GM19395 (cell line): Measurements from ENCODE around the gene NPR3.

Experiments
- ATAC-seq: cut with Tn5 transposase; IDR thresholded peaks from one replicate; pipeline ENCODE4 v1.9.1; 2021; ENCODE audit warnings: mild to moderate bottlenecking, moderate library complexity; ENCODE audit not compliant: unreplicated experiment

The NPR3 gene, protein sequence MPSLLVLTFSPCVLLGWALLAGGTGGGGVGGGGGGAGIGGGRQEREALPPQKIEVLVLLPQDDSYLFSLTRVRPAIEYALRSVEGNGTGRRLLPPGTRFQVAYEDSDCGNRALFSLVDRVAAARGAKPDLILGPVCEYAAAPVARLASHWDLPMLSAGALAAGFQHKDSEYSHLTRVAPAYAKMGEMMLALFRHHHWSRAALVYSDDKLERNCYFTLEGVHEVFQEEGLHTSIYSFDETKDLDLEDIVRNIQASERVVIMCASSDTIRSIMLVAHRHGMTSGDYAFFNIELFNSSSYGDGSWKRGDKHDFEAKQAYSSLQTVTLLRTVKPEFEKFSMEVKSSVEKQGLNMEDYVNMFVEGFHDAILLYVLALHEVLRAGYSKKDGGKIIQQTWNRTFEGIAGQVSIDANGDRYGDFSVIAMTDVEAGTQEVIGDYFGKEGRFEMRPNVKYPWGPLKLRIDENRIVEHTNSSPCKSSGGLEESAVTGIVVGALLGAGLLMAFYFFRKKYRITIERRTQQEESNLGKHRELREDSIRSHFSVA

DNA sequence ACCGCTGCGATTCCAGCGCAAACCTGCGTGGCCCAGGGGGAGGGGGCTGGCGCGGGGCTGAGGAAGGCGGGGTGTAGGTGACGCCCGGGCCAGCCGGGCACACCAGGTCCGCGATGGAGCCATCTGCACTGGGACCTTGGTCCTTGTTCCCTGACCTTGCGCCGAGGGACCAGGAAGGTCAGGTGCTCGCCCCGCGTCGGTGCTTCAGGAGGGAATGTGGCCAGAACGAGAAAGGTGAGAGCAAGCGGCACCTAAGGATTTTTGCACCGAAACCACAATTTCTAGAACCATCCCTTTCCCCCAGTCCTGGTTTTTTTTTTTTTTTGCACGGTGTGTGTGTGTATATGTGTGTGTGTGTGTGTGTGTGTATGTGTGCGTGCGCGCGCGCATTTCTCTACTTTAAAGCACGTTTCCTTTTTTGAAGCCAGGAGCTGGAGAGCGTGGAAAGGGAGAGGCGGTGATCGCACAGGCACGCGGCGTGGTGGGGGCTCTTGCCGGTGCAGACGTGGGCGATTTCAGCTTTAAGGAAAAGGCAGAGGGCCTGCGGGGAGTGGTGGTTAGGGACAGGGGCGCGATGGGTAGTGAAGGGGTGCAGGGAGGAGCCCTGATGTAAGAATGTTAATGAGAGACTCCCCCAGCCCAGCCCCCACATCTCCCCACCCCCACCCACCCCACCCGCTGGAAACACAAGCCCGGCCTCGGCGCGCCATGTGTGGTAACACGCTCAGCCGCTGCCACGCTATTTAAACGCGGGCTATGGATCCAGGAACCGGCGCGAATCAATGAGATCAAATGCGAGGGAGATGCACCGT lies at the start of gene NPR3:
Gene NPR3, plus strand, starts transcription at position 772 of the 812 bp plus-strand sequence. CDS start 456 bp downstream, outside the sequence.
- ATAC-seq = no peak

DNA sequence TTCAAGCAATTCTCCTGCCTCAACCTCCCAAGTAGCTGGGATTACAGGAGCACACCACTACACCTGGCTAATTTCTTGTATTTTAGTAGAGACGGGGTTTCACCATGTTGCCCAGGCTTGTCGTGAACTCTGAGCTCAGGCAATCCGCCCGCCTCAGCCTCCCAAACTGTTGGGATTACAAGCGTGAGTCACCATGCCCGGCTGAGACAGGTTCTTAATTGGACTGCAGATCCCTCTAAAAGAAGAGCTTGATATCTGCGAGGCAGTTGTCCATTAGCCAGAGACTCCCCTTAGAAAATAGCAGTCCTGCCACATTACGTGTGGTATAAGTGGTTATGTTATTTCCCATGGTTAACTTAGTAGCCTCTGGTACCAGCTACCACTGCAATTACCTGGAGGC lies 46.6 kb upstream of the NPR3 start:
- ATAC-seq = no peak

DNA sequence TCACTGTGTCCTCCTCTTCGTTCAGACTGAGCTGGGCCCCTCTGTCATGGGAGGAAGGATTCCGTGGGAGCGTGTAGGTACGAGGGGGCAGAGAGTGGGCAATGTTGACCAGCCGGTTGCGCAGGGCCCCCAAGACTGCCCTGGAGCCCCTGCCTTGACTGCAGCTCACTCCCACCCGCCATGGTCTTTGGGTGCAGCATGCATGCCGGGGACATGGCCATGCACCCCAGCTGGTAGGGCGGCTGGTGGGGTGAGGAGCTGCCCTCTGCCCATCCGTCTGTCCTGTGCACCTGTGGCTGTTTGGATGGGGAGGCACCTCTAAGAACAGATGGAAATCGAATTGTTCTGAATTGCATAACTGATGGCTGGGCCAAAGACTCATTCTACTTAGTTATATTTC lies 42.6 kb upstream of the NPR3 start:
- no peak for ATAC-seq

DNA sequence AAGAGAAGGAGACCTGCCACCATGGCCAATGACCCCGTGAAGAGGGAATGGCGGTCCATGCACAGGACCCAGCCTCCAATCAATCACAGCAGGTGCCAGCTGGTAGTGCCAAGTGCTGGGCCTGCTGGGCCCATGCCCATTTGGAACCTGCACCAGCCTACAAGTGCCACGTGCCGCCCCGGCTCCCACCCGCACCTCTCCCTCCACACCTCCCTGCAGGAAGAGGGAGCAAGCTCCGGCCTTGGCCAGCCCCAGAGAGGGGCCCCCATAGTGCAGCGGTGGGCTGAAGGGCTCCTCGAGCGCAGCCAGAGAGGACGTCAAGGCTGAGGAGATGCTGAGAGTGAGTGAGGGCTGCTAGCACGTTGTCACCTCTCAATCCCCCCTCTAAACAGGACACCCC lies 37.8 kb upstream of the NPR3 start:
- no peak for ATAC-seq

DNA sequence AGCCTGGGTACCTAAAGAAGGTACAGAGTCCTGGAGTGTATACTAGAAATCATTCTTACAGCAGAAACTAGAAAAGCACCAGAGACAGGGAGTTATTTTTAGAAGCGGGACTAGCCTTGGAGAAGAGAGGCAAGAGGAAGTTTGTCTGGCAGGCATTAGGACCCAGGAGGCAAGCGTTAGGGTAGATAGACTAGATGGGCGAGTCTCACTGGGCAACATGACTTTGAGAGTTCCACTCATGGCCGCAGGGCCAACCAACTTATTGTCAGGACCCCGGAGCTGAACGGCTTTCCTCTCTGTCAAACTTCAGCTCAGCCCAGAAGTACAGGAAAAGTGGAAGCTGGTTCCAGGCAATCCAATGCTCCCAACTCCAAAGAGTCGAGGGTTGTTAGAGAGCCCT lies 34.1 kb upstream of the NPR3 start:
- no peak for ATAC-seq

DNA sequence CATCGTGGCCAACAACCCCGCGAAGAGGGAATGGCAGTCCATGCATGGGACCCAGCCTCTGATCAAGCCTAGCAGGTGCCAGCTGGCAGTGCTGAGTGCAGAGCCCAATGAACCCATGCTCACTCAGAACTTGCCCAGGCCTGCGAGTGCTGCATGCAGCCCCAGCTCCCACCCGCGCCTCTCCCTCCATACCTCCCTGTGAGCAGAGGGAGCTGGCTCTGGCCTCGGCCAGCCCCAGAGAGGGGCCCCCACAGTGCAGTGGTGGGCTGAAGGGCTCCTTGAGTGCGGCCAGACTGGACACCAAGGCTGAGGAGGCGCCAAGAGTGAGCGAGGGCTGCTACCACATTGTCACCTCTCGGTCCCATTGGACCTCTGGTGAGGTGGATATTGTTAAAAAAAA lies 32.6 kb upstream of the NPR3 start:
- no peak for ATAC-seq

DNA sequence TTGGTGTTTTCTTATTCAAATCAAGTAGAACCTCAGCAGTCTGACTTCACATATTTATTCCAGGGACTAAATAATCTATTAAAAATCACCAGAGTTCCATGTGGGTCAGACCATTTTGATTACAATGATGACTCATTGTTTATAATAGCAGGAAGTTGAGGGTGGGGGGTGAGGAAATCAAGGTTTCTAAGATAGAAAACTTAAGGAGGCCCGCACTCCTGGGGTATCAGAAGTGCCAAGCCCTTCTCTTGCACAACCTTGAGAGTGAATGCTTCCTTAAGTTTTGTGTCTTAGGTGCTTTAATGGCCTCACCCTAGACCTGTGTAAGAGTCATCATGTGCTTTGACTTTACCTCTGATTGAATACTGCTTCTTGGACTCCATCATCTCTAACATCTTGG lies 31.9 kb upstream of the NPR3 start:
- no peak for ATAC-seq

DNA sequence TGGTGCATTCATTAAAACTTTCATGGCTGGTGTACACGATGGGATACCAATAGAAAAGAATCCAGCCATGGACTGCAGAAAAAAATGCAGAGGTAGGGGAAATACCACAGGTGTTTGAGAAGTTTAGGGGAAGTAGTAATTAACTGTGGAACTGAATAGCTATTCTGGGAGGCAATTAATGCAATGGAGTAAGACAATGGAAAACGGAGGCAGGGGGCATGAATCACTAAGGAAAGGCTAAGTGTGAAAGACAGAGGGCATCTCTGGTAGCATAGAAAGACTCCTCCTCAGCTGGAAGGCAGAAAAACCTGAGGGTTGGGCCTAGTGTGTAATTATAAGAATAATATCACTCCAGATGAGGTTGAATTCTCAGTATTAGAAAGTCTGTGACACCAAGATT lies 30.9 kb upstream of the NPR3 start:
- ATAC-seq = no peak

DNA sequence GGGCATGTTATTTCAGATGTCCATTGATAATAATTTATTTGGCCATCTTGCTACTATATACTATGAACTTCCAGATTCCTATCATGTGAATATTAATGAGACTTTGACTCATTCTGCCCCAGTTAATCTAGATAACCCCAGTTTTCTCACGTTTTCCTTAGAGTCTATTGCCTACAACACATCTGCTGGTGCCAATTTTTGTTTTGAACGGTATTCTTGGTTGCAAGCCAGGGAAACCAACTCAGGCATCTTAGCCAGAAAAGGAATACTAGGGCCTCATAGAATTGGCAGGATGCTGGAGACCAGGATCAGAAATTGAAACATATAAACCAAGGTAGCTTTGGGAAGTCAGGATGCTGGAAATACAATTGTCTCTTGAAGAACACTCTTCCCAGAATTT lies 28.0 kb upstream of the NPR3 start:
- ATAC-seq = no peak

DNA sequence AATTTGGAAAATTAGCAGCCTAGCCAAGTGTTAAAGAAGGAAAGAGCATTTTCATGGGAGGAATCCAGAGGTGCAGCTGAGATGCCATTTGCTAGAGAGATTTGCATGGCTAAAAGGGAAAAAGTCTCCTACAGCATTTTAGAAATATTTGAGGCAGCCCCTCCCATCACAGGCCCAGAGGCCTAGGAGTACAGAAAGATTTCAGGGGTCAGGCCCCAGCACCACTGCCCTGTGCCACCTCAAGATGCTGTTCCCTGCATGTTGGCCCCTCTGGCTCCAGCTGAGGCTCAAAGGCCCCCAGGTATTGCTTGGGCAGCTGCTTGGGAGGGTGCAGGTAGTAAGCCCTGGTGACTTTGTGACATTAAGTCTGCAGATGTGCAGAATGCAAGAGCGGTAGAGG lies 26.9 kb upstream of the NPR3 start:
- ATAC-seq = no peak

DNA sequence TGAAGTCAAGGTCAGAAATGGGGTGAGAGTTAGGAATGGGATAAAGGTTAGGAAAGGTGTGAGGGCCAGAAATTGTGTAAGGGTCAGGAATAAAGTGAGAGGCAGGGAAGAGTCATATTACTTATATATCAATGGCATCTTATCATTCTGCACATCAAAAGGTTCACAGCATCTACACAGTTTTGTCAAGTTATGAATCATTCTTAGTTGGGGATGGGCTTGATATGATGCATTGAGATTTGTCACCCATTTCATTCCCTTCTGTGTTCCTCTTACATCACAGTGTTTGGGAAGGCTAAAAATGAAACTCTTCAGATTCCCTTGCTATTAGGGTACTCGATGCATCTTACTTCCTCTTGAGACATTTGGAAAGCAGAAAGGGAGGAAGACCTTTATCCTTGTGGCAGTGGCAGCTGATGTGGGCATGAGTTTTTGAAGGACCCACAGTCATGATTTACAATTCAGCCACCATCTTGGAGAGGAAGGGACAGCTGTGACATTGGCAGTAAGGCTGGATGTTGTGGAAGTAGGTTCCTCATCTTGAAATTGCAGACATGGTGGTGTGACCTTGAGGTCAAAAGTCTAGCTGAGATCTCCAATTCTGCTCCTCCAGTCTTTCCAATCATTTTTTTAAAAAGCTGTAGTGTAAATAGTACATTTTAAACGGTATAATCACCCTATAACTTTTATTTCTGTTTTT lies 24.2 kb upstream of the NPR3 start:
- ATAC-seq = no peak

DNA sequence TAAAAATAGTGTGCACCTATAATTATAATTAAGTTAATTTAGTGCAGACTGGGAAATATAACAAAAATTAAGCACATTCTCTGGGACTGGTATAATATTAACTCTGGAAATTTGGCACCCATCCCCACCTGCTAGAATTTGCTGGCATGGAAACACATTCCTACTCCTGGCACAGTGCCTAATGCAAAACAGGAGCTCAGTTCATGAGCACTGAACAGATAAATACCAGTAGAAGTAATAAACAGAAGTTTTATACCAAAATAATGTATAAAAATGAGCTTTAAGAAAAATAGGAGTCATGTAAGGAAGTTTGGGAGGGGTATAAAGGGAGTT lies 23.7 kb upstream of the NPR3 start:
- no peak for ATAC-seq

DNA sequence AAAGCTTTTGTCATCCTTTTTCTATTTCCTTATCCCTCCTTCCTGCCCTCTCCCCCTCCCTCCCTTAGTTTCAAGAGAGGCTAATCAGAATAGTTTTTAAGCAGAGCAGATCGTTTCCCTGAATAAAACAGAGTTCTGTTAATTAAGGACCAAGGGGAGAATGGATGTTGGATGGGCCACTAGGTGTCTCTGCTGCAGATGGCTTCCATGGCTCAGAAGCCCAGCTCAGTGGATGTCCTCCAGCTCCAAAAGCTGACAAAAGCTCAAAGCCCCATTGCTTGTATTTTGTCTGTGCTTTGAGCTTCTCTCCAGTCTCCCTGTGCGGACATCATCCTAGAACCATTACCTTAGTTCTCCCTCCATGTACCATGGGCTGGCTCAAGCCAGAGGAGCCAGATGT lies 21.0 kb upstream of the NPR3 start:
- no peak for ATAC-seq

DNA sequence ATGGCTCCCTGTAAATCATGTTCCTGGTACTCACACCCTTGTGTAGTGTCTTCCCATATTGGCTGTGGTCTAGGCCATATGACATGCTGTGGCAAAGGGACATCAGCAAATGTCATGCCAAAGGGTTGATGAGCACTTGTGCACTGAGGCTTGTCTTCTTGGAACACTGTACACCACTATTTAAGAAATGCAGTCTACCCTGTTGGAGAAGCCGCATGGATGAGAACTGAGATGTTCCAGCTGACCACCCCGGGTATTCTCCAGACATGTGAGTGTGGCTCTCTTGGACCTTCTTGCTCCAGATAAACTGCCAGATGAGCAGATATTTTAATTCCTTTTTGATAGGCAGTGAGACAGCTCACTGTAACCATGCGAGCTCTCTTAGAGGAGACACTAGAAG lies 20.5 kb upstream of the NPR3 start:
- ATAC-seq = no peak

DNA sequence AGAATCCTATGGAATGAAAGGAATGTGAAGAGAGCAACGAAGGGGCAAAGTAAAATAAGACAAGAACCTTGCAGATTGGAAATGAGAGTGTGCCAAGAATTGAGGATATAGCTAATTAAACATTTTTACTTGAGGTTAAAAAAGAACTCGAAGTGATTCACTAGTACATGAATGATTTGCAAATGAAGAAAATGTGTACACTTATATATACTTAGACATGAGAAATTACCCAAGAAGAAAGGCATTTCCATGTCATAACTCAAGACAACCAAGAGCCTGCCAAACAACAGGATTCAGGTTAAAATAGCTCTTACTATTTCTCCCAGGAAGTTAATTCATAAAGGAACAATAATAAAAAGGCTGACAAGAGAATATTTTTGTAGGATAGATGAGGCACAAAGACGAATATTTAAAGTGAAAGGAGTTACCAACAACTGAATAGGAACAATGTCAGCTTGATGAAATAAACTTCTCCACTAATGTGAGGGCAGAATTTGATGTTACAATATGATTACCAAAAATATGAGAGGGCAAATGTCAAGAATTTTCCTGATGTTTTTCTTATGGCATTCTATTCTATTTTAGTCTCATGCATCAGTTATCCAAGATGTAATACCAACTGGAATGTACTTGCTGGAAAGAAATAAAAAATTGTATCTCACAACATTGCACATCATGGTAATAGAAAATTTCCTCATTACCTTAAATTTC lies 18.9 kb upstream of the NPR3 start:
- no peak for ATAC-seq

DNA sequence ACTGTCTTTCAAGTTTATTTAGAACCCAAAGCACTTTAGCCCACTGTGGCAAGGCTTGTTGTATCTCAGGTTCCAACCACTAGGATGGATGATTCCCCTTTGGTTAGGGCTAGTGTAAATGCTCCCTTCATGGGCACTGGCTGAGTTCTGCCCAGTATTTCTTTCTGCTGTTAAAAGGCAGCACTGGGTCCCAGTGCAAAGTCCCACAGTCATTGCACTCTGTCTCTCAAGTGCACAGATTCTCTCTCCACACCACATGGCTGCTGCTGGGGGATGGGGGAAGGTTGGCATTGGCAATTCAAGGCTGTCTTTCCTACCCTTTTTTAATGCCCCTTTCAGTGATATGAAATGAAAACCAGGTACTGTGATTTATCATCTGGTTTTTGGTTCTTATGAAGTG lies 7.2 kb upstream of the NPR3 start:
- ATAC-seq = no peak

DNA sequence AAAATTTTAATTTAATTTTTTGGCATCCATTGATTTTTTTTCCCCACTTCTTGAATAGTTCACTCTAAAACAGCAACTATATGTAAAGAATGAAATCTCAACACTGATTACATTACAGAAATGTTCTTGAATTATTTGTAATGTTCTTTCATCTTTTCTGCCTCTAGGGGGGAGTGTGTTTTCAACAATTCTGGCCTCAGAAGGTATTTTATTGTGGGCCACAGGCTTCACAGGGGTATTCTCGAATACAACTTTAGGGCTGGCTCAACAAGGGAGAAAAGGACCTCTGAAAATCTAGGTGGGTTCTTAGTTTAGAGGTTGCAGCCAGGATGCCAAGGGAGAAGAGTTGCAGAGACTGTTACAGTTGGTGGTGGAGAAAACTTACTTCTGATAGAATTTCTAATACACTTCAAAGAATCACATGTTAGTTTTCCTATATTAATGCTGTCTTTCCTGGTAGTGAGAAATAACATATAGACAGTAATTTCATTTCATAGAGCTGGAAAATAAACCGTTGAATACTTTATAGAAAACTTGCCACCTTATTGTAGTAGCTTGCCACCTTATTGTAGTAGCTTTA lies 3.6 kb upstream of the NPR3 start:
- ATAC-seq = no peak

DNA sequence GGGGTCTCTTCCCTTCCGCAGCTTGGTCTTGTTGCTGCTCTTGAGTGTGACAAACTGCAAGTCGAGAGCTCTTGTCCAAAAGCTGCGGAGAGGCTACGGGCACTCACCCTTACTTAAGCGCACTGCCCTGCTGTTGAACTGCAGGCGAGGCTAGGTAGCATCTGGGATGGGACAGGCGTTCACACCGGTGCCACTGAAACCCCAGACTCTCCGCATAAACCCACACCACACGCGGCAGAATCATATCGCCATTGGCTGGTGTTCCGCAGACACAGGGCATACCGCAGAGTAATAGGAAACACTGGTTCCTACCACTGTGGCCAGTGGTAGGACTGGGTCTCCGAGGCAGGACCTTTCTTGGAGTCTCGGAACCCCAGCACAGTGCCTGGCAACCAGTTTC lies 2.2 kb upstream of the NPR3 start:
- ATAC-seq = no peak

DNA sequence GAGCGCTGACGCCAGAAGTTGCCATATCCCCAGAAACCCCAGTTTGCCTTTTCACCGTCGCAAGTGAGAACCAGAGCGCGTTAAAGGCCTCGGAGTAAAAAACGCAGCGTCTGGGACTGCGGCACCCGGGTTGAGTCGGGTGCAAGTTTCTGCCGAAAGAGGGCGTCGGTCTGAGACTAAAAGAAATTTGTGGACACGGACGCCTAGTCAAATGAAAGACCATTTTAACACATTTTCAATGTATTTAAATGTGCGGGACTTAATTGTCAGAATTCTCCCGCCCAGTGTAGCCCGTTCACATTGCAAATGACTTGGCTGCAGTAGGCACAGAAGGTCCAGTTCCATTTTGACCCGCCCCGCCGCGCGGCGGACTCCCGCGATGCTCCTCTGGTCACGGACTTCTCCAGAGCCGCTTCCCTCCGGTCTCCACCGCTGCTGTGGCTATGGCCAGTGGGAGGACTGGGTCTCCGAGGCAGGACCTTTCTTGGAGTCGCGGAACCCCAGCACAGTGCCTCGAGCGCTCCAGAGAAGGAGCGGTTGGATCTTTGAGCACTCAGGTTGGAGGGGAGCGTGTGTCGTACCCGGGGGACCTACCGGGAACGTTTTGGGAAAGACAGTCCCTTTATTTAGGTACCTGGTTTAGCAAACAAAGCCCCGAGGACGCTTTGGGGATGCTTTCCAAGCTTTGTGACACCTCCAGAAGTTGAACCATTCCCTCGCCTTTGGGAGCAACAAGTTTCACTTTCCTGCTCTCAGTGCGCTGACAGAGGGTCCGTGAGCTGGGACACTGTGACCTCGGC lies 1.2 kb upstream of the NPR3 start:
- ATAC-seq = peak; percentile 74

DNA sequence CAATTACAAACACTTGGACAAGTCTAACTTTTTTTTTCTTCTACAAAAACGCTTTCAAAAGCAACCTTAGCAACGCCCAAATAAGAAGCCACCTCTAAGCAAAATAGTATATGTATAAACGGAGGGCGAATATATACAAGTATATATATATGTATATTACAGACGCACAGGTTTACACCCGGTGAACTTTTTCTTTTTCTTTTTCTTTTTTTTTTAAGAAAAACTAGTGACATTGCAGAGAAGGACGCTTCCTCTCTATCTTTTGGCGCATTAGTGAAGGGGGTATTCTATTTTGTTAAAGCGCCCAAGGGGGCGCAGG lies 200 bp downstream of the NPR3 start:
- ATAC-seq = no peak
